SU-DHL-6 (cell line): ENCODE results near the gene CUL1.

Experiments used
- H2AFZ ChIP-seq: fragments of 200-600 bp; sonication (generic); 2 replicates; pipeline ENCODE4 v1.6.1; 2014; ENCODE audit warnings: low read depth, mild to moderate bottlenecking, moderate library complexity, mixed read lengths, antibody characterized with exemption, low read length; ENCODE audit not compliant: severe bottlenecking
- H3F3A ChIP-seq: fragments of 200-600 bp; shearing (Covaris generic); 2 replicates; pipeline ENCODE4 v1.6.0; 2016; ENCODE audit warnings: antibody characterized with exemption, mild to moderate bottlenecking; ENCODE audit not compliant: insufficient read depth
- H3K27ac ChIP-seq: fragments of 200-600 bp; sonication (generic); 2 replicates; pipeline ENCODE4 v1.5.1; 2016; ENCODE audit warnings: low read depth, mild to moderate bottlenecking, low read length, moderate library complexity, mixed read lengths
- H3K27me3 ChIP-seq: fragments of 200-600 bp; sonication (generic), shearing (Covaris generic); 2 replicates; pipeline ENCODE4 v1.6.0; 2014; ENCODE audit warnings: mild to moderate bottlenecking, low read length
- H3K36me3 ChIP-seq: fragments of 200-600 bp; sonication (generic); 2 replicates; pipeline ENCODE4 v1.6.1; 2014; ENCODE audit warnings: mild to moderate bottlenecking, low read length, mixed read lengths
- H3K4me2 ChIP-seq: fragments of 300-600, 200-600 bp; shearing (Covaris generic), sonication (generic); 2 replicates; pipeline ENCODE4 v1.6.0; 2014; ENCODE audit warnings: low read length, low read depth, mild to moderate bottlenecking; ENCODE audit not compliant: poor library complexity, severe bottlenecking
- H3K4me3 ChIP-seq: fragments of 200-600 bp; sonication (generic); 2 replicates; pipeline ENCODE4 v1.5.1; 2014; ENCODE audit warnings: antibody characterized with exemption, low read length, mild to moderate bottlenecking, mixed read lengths; ENCODE audit not compliant: insufficient read depth, poor library complexity, severe bottlenecking
- H3K79me2 ChIP-seq: fragments of 200-600 bp; sonication (generic); 2 replicates; pipeline ENCODE4 v1.6.1; 2014; ENCODE audit warnings: mild to moderate bottlenecking, low read length, moderate library complexity; ENCODE audit not compliant: insufficient read depth
- H3K9ac ChIP-seq: fragments of 200-600 bp; sonication (generic); 2 replicates; pipeline ENCODE4 v1.7.0; 2014; ENCODE audit warnings: mild to moderate bottlenecking, low read length
- H3K9me2 ChIP-seq: fragments of 200-600 bp; sonication (generic); replicated peaks from 2 replicates; pipeline ENCODE4 v1.6.1; 2014; ENCODE audit warnings: low read length; ENCODE audit not compliant: insufficient read depth
- H3K9me3 ChIP-seq: fragments of 200-600 bp; sonication (generic); 2 replicates; pipeline ENCODE4 v1.6.1; 2014; ENCODE audit warnings: low read length, mixed read lengths; ENCODE audit not compliant: insufficient read depth
- H4K20me1 ChIP-seq: fragments of 200-600 bp; sonication (generic); 2 replicates; pipeline ENCODE4 v1.6.1; 2014; ENCODE audit warnings: low read depth, mild to moderate bottlenecking, antibody characterized with exemption, low read length, moderate library complexity, mixed read lengths
- CTCF ChIP-seq: fragments of 200-600 bp; sonication (generic); IDR thresholded peaks from one replicate; pipeline ENCODE4 v1.5.1; 2017; ENCODE audit warnings: antibody characterized with exemption, mild to moderate bottlenecking, low read length, moderate library complexity; ENCODE audit not compliant: insufficient read depth, poor library complexity, severe bottlenecking
- EZH2phosphoT487 ChIP-seq: fragments of 200-600 bp; sonication (generic), shearing (Covaris generic); conservative IDR thresholded peaks from 2 replicates; pipeline ENCODE4 v1.6.1; 2018; ENCODE audit warnings: mild to moderate bottlenecking, antibody characterized with exemption, low read length, moderate library complexity, mixed read lengths

CUL1 gene

GRCh38 chr7:148821422-148821821 is 122.7 kb downstream of the CUL1 start:
- Histone ChIP-seq H2AFZ (no peak overlapping the region), H3K36me3 (peaks cover 65% of the 10 kb centered on the region), H3K4me3 (no peak overlapping the region), H4K20me1 (no peaks in the 10 kb centered on the region), H3K9me2 (no peaks in the 10 kb centered on the region), H3F3A (peaks cover 20% of the 10 kb centered on the region; the same call in 1 of the 2 replicates), H3K27me3 (no peaks in the 10 kb centered on the region), H3K4me2 (no peak overlapping the region), H3K79me2 (peaks cover 3% of the 10 kb centered on the region; the same call in 1 of the 2 replicates), H3K27ac (no peak overlapping the region), H3K9me3 (no peaks in the 10 kb centered on the region), H3K9ac (no peak overlapping the region)
- TF ChIP-seq EZH2phosphoT487 (no peak), CTCF (no peak)

DNA sequence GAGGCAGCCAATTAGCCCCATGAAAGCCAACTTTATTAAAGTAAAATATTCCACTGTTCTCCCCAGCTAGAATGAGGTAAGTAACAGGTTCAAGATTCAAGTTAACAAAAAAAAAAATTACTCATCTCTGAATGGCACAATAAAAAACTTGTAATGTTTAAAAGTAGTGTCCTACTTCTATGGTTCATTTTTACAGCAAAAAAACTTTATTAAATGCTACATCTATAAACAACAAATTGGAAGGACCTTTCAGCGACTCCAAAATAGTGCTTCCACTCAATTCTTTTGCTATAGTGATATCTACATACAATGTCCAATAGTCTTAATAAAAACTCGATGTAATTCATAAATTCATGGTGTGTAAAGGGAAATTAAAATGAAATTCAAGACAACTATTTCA is 126.2 kb downstream of the CUL1 start:
- H3K9me2 ChIP-seq: no peaks in the 10 kb centered on the region
- no peaks in the 10 kb centered on the region for H3K27me3 ChIP-seq
- no peaks in the 10 kb centered on the region for H4K20me1 ChIP-seq
- H3K36me3 ChIP-seq: peaks cover 59% of the 10 kb centered on the region
- no peak overlapping the region for H3K9ac ChIP-seq
- H2AFZ ChIP-seq: no peak overlapping the region
- TF ChIP-seq EZH2phosphoT487: no peak
- TF ChIP-seq CTCF: no peak
- H3K4me3 ChIP-seq: no peak overlapping the region
- H3F3A ChIP-seq: peaks cover 22% of the 10 kb centered on the region; the same call in 1 of the 2 replicates
- H3K9me3 ChIP-seq: no peaks in the 10 kb centered on the region
- peaks cover 16% of the 10 kb centered on the region; the same call in 1 of the 2 replicates for H3K79me2 ChIP-seq
- H3K4me2 ChIP-seq: no peak overlapping the region
- no peak overlapping the region for H3K27ac ChIP-seq

GRCh38 chr7:148825338-148825737 is 126.6 kb downstream of the CUL1 start:
- Histone ChIP-seq H3K27ac (no peak overlapping the region), H3K27me3 (no peaks in the 10 kb centered on the region), H4K20me1 (0 out of 2 replicates have a peak, but pooled peaks cover 4% of the 10 kb centered on the region), H3K79me2 (peaks cover 21% of the 10 kb centered on the region; the same call in 1 of the 2 replicates), H3K4me3 (no peak overlapping the region), H3K9me3 (no peaks in the 10 kb centered on the region), H2AFZ (no peak overlapping the region), H3K4me2 (no peak overlapping the region), H3K36me3 (peaks cover 59% of the 10 kb centered on the region), H3F3A (peaks cover 24% of the 10 kb centered on the region; the same call in 1 of the 2 replicates), H3K9ac (no peak overlapping the region), H3K9me2 (no peaks in the 10 kb centered on the region)
- no peak for TF ChIP-seq CTCF
- TF ChIP-seq EZH2phosphoT487: no peak
